HepG2 (cell line): Measurements from ENCODE around the gene TNKS1BP1. TPM values are rescaled to one million over a fixed set of nuclear protein-coding genes. Genes with fewer than 3 reads are reported as not detected.
"Not testable (repeated sequence)": the region's sequence is repeated elsewhere in the genome, so short reads cannot be mapped to it uniquely, and the experiment has no call there.

ENCODE experiments used
- ATAC-seq: fragments of 200-7000 bp; cut with Tn5 transposase; 3 replicates; pipeline ENCODE4 v1.9.1; 2020; ENCODE audit warnings: mild to moderate bottlenecking, moderate library complexity
- BruUV-seq: library from RNA; stranded (reverse); fragments of 400-500 nt; replicated peaks from 2 replicates; lab custom pipeline; 2021; lab: Mats Ljungman, UMichigan
- CTCF ChIA-PET: fragments of 300-600 bp; formaldehyde crosslinking; extraction: SDS; loops from one replicate; lab custom pipeline; 2021; ENCODE audit warnings: low total read pairs, inconsistent platforms, low intra/inter-chr PET ratio; lab: Yijun Ruan, JAX
- POLR2A ChIA-PET: fragments of 350-600 bp; sonication (Branson Sonifier 250); formaldehyde crosslinking; loops from one replicate; lab custom pipeline; 2020; ENCODE audit warnings: antibody characterized with exemption, inconsistent platforms; lab: Yijun Ruan, JAX
- DNase-seq: peaks from one replicate; pipeline ENCODE4 v3.0.0-alpha.2; 2015; ENCODE audit warnings: low spot score
- FAIRE-seq: peaks from 3 replicates; lab custom pipeline; 2011; peaks lifted over from hg19 to GRCh38; lab: Jason Lieb, UNC
- H2AFZ ChIP-seq: one replicate; pipeline ENCODE4 v1.6.1; 2011; ENCODE audit warnings: low read length, inconsistent platforms
- H3K27ac ChIP-seq: fragments of 300-600 bp; 3 replicates; pipeline ENCODE4 v1.8.0; 2011; ENCODE audit warnings: mixed run types, mild to moderate bottlenecking, mixed read lengths, low read length, inconsistent platforms; ENCODE audit not compliant: insufficient read depth; ENCODE audit errors: extremely low read length
- H3K27me3 ChIP-seq, 2 experiments: fragments of 200-600 bp in 1 of 2; 2 replicates in 1 of 2; 3 replicates in 1 of 2; pipeline versions ENCODE4 v1.6.0 to v1.8.0; 2011; ENCODE audit warnings: low read length in 2 of 2, mild to moderate bottlenecking in 2 of 2, moderate library complexity in 2 of 2, inconsistent platforms in 1 of 2; ENCODE audit not compliant: insufficient read depth in 2 of 2, control insufficient read depth in 1 of 2
- H3K36me3 ChIP-seq, 2 experiments: fragments of 200-600 bp in 1 of 2; replicated peaks in 1 of 2; 2 replicates in 1 of 2; 3 replicates in 1 of 2; pipeline versions ENCODE4 v1.5.1 to v1.8.0; 2011; ENCODE audit warnings: low read length in 2 of 2, inconsistent platforms in 1 of 2; ENCODE audit not compliant: insufficient read depth in 2 of 2, control insufficient read depth in 1 of 2
- H3K4me1 ChIP-seq: 2 replicates; pipeline ENCODE4 v1.5.1; 2012; ENCODE audit warnings: low read length, inconsistent platforms; ENCODE audit not compliant: insufficient read depth
- H3K4me2 ChIP-seq: 2 replicates; pipeline ENCODE4 v1.6.0; 2011; ENCODE audit warnings: low read depth, low read length, inconsistent platforms
- H3K4me3 ChIP-seq, 3 experiments: fragments of 200-600 bp in 1 of 3; sonication (generic), shearing (Covaris generic) in 1 of 3; replicated peaks in 1 of 3; 2 replicates each; pipeline ENCODE4 v1.5.1; 2011 to 2016; ENCODE audit warnings: low read length in 3 of 3, inconsistent platforms in 2 of 3, low read depth in 2 of 3, mild to moderate bottlenecking in 2 of 3, control low read depth in 1 of 3, mixed read lengths in 1 of 3; ENCODE audit not compliant: insufficient read depth in 1 of 3
- H3K79me2 ChIP-seq: one replicate; pipeline ENCODE4 v1.6.1; 2011; ENCODE audit warnings: low read length, inconsistent platforms; ENCODE audit not compliant: insufficient read depth
- H3K9ac ChIP-seq: 2 replicates; pipeline ENCODE4 v1.6.0; 2011; ENCODE audit warnings: mild to moderate bottlenecking, low read depth, low read length, inconsistent platforms; ENCODE audit not compliant: insufficient read depth
- H3K9me3 ChIP-seq: 2 replicates; pipeline ENCODE4 v1.5.1; 2012; ENCODE audit warnings: mild to moderate bottlenecking, low read length
- H4K20me1 ChIP-seq: 2 replicates; pipeline ENCODE4 v1.6.0; 2011; ENCODE audit warnings: inconsistent platforms, mild to moderate bottlenecking, low read length, moderate library complexity; ENCODE audit not compliant: insufficient read depth
- CREBL2 ChIP-seq: sonication (generic); formaldehyde crosslinking; IDR thresholded peaks from 2 replicates; pipeline ENCODE4 v1.8.1; 2023; ENCODE audit warnings: missing genetic modification reagents, mild to moderate bottlenecking, borderline replicate concordance
- HNRNPH1 ChIP-seq: fragments of 200-400 bp; formaldehyde crosslinking; optimal IDR thresholded peaks from 2 replicates; pipeline ENCODE3; 2017; ENCODE audit warnings: mild to moderate bottlenecking, low read depth, low read length
- HOXD1 ChIP-seq: sonication (generic); formaldehyde crosslinking; IDR thresholded peaks from 2 replicates; pipeline ENCODE4 v1.5.0; 2020; ENCODE audit warnings: missing genetic modification reagents
- KDM2A ChIP-seq: sonication (generic); formaldehyde crosslinking; IDR thresholded peaks from 2 replicates; pipeline ENCODE4 v1.4.0; 2020; ENCODE audit warnings: low read depth, missing genetic modification reagents, borderline replicate concordance
- KDM4B ChIP-seq: sonication (generic); formaldehyde crosslinking; IDR thresholded peaks from 2 replicates; pipeline ENCODE4 v1.4.0; 2020; ENCODE audit warnings: missing genetic modification reagents
- NFYB ChIP-seq: sonication (generic); formaldehyde crosslinking; IDR thresholded peaks from 2 replicates; pipeline ENCODE4 v1.4.0; 2020; ENCODE audit warnings: missing genetic modification reagents
- RAD51 ChIP-seq: fragments of 450-650 bp; IDR thresholded peaks from 2 replicates; pipeline ENCODE4 v1.6.1; 2016; ENCODE audit warnings: borderline replicate concordance
- RFX1 ChIP-seq: fragments of 450-650 bp; IDR thresholded peaks from 2 replicates; pipeline ENCODE4 v1.6.1; 2017
- SRY ChIP-seq: sonication (generic); formaldehyde crosslinking; IDR thresholded peaks from 2 replicates; pipeline ENCODE4 v1.8.0; 2022; ENCODE audit warnings: mild to moderate bottlenecking, missing genetic modification reagents
- TCF7L2 ChIP-seq: IDR thresholded peaks from 2 replicates; pipeline ENCODE4 v1.6.1; 2011; ENCODE audit warnings: mild to moderate bottlenecking, low read depth, low read length, moderate library complexity
- ZBTB38 ChIP-seq: sonication (generic); formaldehyde crosslinking; IDR thresholded peaks from 2 replicates; pipeline ENCODE4 v1.5.1; 2020; ENCODE audit warnings: mild to moderate bottlenecking, missing genetic modification reagents
- ZFP37 ChIP-seq: sonication (generic); formaldehyde crosslinking; IDR thresholded peaks from 2 replicates; pipeline ENCODE4 v1.4.0; 2020; ENCODE audit warnings: missing genetic modification reagents, borderline replicate concordance
- ZNF20 ChIP-seq: sonication (generic); formaldehyde crosslinking; IDR thresholded peaks from 2 replicates; pipeline ENCODE4 v1.4.0; 2020; ENCODE audit warnings: mild to moderate bottlenecking, moderate library complexity, missing genetic modification reagents
- ZNF598 ChIP-seq: sonication (generic); formaldehyde crosslinking; IDR thresholded peaks from 2 replicates; pipeline ENCODE4 v1.5.1; 2020; ENCODE audit warnings: mild to moderate bottlenecking, missing genetic modification reagents, borderline replicate concordance
- ZNF704 ChIP-seq: sonication (generic); formaldehyde crosslinking; IDR thresholded peaks from 2 replicates; pipeline ENCODE4 v1.8.1; 2023; ENCODE audit warnings: mild to moderate bottlenecking, inconsistent platforms, moderate library complexity, missing genetic modification reagents, borderline replicate concordance
- ZNF713 ChIP-seq: sonication (generic); formaldehyde crosslinking; IDR thresholded peaks from 2 replicates; pipeline ENCODE4 v1.4.0; 2020; ENCODE audit warnings: mild to moderate bottlenecking, missing genetic modification reagents
- WGBS: methylation state at CpG from one replicate; pipeline ENCODE4 v1.1.6; 2017; ENCODE audit warnings: low lambda C conversion rate; 5-methylcytosine and 5-hydroxymethylcytosine counted together
- in situ Hi-C: cut with HindIII; loops from 2 replicates; pipeline ENCODE4 v1.10.0; 2017; ENCODE audit warnings: low pct_unique_long_range_greater_than_20kb; ENCODE audit not compliant: extremely low pct_ligation_motif_present
- intact Hi-C: fragments of 100-400 bp; cut with micrococcal nuclease; formaldehyde crosslinking; loops from one replicate; pipeline ENCODE4 v1.10.0; 2022; ENCODE audit not compliant: unreplicated experiment
- polyA plus RNA-seq, 8 experiments: library from polyadenylated mRNA; depleted of rRNA in 3 of 8; stranded (reverse) in 7 of 8; unstranded in 1 of 8; fragments of >200 nt; fragmentation: Illumina TruSeq in 4 of 8; extraction: Trizol in 4 of 8; gene quantifications; 2 replicates each; pipeline versions ENCODE4 v1.2.1 to v1.2.3, GENCODE V29; 2011 to 2016; ENCODE audit warnings: low read depth in 4 of 8, missing spikeins in 1 of 8, mixed read lengths in 1 of 8; ENCODE audit not compliant: insufficient read depth in 1 of 8
- total RNA-seq, 5 experiments: library from RNA; depleted of rRNA; stranded (reverse); fragments of >200 nt; fragmentation: Illumina TruSeq; extraction: Trizol; gene quantifications; 2 replicates each; pipeline ENCODE4 v1.2.3, GENCODE V29; 2016; ENCODE audit warnings: low read depth in 1 of 5
- TF ChIP-seq, protein P1 (sequence below): sonication (generic); formaldehyde crosslinking; IDR thresholded peaks from 2 replicates; pipeline ENCODE4 v1.4.0; 2020; ENCODE audit warnings: missing genetic modification reagents, borderline replicate concordance
- TF ChIP-seq, protein P2 (sequence below): sonication (generic); formaldehyde crosslinking; IDR thresholded peaks from 2 replicates; pipeline ENCODE4 v1.4.0; 2020; ENCODE audit warnings: mild to moderate bottlenecking, missing genetic modification reagents

Gene TNKS1BP1
- total and polyA plus RNA-seq, 2 of the 13 experiments (the other 11 are each of a cell fraction or from before 2014, with no cell fraction given), result 13.7 to 15.0 TPM

DNA sequence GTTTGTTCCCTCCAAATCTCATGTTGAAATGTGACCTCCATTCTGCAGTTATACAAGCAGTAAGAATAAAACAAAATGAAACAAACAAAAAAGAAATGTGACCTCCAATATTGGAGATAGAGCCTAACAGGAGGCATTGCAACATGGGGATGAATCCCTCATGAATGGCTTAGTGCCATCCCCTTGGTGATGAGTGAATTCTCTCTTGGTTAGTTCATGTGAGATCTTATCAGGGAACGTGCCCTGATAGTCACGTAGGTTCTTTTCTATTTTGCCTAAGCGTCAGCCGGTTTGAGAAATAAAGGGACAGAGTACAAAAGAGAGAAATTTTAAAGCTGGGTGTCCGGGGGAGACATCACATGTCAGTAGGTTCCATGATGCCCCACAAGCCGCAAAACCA, 43.2 kb downstream of the TNKS1BP1 start:
- POLR2A ChIA-PET, intact Hi-C loops, BruUV-seq, H3K27ac ChIP-seq, H3K36me3 ChIP-seq, ATAC-seq, H3K79me2 ChIP-seq, H4K20me1 ChIP-seq, H3K9me3 ChIP-seq, FAIRE-seq, CTCF ChIA-PET, H3K4me3 ChIP-seq, H3K4me1 ChIP-seq, H2AFZ ChIP-seq, H3K9ac ChIP-seq, H3K4me2 ChIP-seq, in situ Hi-C loops, DNase-seq: not testable (repeated sequence)
- H3K27me3 ChIP-seq, result peaks cover 0 to 13% of the 10 kb centered on the region in 2 experiments; a peak in 3 of 5 replicates
- 22% methylated on average over 6 of the region's 6 CpGs for WGBS

DNA sequence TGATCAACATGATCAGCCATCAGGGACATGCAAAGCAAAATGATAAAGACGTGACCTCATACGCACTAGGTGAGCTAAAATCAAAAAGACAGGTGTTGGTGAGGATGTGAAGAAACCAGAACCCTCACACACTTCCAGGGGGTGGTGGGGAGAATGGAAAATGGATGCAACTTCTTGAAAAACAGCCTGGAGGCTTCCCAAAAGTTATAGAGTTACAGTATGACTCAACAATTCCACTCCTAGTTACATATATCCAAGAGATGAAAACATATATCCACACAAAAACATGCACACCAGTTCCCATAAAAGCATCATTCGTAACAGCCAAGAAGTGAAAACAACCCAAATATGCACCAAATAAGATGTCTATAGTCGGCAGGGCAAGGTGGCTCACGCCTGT, 45.6 kb downstream of the TNKS1BP1 start:
- H3K4me3 ChIP-seq, result no peak overlapping the region
- in situ Hi-C loops, result no loop called here
- no TSS peak for BruUV-seq
- ATAC-seq (no peak), FAIRE-seq (no peak), DNase-seq (no peak)
- no peak overlapping the region for H3K4me2 ChIP-seq
- peaks cover 0 to 8% of the 10 kb centered on the region in 2 experiments; a peak in 2 of 5 replicates for H3K27me3 ChIP-seq
- H3K36me3 ChIP-seq, result no peaks in the 10 kb centered on the region
- 50% methylated on average over 5 of the region's 5 CpGs for WGBS
- H3K4me1 ChIP-seq, result 0 out of 2 replicates have a peak, but pooled peaks cover 5% of the 10 kb centered on the region
- no peaks in the 10 kb centered on the region for H3K79me2 ChIP-seq
- intact Hi-C loops, result loop anchor here (5.0 kb wide), 1 partner anchor 68 kb away; no protein-coding TSS in a partner anchor
- no peaks in the 10 kb centered on the region for H4K20me1 ChIP-seq
- POLR2A ChIA-PET, result no interaction called here
- no peak overlapping the region for H3K9ac ChIP-seq
- CTCF ChIA-PET, result no interaction called here
- no peak overlapping the region for H3K27ac ChIP-seq
- no peaks in the 10 kb centered on the region for H3K9me3 ChIP-seq
- H2AFZ ChIP-seq, result no peak overlapping the region
- TF ChIP-seq HNRNPH1 (no peak), ZNF20 (CRISPR knock-in tag) (no peak), SRY (no peak), ZBTB38 (CRISPR knock-in tag) (no peak), ZNF598 (CRISPR knock-in tag) (no peak), RAD51 (no peak), ZFP37 (CRISPR knock-in tag) (no peak), ZNF704 (CRISPR knock-in tag) (no peak), KDM4B (CRISPR knock-in tag) (no peak), HOXD1 (no peak), NFYB (no peak), KDM2A (CRISPR knock-in tag) (no peak), ZNF713 (no peak), RFX1 (no peak), TCF7L2 (no peak), CREBL2 (no peak)
- TF ChIP-seq, protein P1, sequence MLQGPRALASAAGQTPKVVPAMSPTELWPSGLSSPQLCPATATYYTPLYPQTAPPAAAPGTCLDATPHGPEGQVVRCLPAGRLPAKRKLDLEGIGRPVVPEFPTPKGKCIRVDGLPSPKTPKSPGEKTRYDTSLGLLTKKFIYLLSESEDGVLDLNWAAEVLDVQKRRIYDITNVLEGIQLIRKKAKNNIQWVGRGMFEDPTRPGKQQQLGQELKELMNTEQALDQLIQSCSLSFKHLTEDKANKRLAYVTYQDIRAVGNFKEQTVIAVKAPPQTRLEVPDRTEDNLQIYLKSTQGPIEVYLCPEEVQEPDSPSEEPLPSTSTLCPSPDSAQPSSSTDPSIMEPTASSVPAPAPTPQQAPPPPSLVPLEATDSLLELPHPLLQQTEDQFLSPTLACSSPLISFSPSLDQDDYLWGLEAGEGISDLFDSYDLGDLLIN (CRISPR knock-in tag), result no peak
- TF ChIP-seq, protein P2, sequence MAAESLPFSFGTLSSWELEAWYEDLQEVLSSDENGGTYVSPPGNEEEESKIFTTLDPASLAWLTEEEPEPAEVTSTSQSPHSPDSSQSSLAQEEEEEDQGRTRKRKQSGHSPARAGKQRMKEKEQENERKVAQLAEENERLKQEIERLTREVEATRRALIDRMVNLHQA, result no peak
